ENCODE data around the gene ZYX. TPM values are rescaled to one million over a fixed set of nuclear protein-coding genes. Genes with fewer than 3 reads are reported as not detected.
"Not testable (repeated sequence)": the region's sequence is repeated elsewhere in the genome, so short reads cannot be mapped to it uniquely, and the experiment has no call there.

Gene ZYX
- total RNA-seq, 1 experiment from 2014 or later, result 132 TPM

DNA sequence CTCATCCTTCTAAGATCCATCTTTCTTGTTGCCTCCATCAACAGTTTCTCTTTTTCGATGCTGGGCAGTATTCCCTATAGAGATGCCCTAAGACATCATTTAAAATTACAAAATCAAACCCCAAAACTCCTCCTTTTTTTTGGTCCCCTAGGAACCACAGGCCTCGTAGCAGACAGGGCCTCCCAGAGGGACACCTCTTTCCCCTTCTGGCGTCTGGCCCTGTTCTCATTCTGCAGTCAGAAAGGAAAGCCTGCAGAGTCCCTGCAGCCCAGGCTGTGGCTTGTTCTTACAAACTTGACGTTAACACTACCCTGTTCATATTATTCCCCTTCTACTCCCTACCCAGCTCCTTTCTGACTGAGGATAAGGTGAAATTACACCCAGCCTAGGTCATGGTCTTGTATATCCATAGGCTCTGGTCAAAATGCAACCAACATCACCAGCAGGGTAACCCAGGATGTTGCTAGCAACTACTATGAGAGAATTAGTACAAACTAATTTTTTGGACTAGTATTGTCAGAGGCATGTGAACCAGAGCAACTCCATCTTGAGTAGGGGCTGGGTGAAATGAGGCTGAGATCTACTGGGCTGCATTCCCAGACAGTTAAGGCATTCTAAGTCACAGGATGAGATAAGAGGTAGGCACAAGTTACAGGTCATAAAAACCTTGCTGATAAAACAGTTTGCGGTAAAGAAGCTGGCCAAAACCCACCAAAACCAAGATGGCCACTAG is 31.0 kb downstream of the ZYX start:
- Histone ChIP-seq H3K4me3 (ENCODE audit: low read depth, low read length, poor library complexity, severe bottlenecking) (no peak overlapping the region), H3K9me3 (ENCODE audit: low read depth, low read length, poor library complexity, severe bottlenecking) (no peaks in the 10 kb centered on the region), H3K4me1 (ENCODE audit: insufficient read depth, low read length, poor library complexity, severe bottlenecking) (peaks cover 21% of the 10 kb centered on the region), H3K36me3 (ENCODE audit: insufficient read depth, low read length, poor library complexity, severe bottlenecking) (no peaks in the 10 kb centered on the region), H3K27ac (ENCODE audit: low read depth, low read length, poor library complexity, severe bottlenecking) (no peak overlapping the region), H3K27me3 (replicated peaks; ENCODE audit: insufficient read depth, low read depth, low read length, poor library complexity) (no peaks in the 10 kb centered on the region)
- TF ChIP-seq, protein P1, sequence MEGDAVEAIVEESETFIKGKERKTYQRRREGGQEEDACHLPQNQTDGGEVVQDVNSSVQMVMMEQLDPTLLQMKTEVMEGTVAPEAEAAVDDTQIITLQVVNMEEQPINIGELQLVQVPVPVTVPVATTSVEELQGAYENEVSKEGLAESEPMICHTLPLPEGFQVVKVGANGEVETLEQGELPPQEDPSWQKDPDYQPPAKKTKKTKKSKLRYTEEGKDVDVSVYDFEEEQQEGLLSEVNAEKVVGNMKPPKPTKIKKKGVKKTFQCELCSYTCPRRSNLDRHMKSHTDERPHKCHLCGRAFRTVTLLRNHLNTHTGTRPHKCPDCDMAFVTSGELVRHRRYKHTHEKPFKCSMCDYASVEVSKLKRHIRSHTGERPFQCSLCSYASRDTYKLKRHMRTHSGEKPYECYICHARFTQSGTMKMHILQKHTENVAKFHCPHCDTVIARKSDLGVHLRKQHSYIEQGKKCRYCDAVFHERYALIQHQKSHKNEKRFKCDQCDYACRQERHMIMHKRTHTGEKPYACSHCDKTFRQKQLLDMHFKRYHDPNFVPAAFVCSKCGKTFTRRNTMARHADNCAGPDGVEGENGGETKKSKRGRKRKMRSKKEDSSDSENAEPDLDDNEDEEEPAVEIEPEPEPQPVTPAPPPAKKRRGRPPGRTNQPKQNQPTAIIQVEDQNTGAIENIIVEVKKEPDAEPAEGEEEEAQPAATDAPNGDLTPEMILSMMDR (conservative IDR thresholded peaks at IDR 0.05; ENCODE audit: low read depth, low read length), result no peak
- TF ChIP-seq EZH2 (IDR thresholded peaks at IDR 0.05; ENCODE audit: borderline replicate concordance, low read depth, low read length, poor library complexity, severe bottlenecking), result no peak
- ChIA-PET POLR2A (ENCODE audit: low non-redundant PET) (no interaction called here), CTCF (no interaction called here)
- no TSS peak for BruUV-seq (replicated peaks)
- no peak for DNase-seq (ENCODE audit: low spot score)
- intact Hi-C loops (cut with micrococcal nuclease; ENCODE audit: unreplicated experiment), result no loop called here

DNA sequence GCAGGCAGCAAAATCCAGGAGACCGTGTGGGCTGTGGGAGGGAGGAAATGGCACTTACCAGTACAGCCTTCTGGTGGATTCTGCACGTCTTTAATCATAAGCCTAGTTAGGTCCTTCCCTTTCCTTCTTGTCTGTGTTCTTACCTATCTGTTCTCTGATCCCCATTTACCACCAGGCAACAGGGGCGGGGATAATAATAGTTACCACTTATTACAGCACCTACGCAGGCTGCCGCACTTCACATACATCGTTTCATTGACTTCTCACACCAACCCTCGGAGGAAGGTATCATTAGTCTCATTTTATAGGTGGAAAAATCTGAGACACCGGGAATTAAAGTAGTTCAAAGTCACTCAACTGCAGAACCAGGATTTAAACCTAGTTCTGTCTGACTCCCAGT is 32.0 kb downstream of the ZYX start:
- ChIA-PET CTCF (no interaction called here), POLR2A (ENCODE audit: low non-redundant PET) (no interaction called here)
- H3K27ac ChIP-seq (ENCODE audit: low read depth, low read length, poor library complexity, severe bottlenecking), result no peak overlapping the region
- no peaks in the 10 kb centered on the region for H3K9me3 ChIP-seq (ENCODE audit: low read depth, low read length, poor library complexity, severe bottlenecking)
- no peak for DNase-seq (ENCODE audit: low spot score)
- intact Hi-C loops (cut with micrococcal nuclease; ENCODE audit: unreplicated experiment), result no loop called here
- peaks cover 12% of the 10 kb centered on the region for H3K4me1 ChIP-seq (ENCODE audit: insufficient read depth, low read length, poor library complexity, severe bottlenecking)
- TF ChIP-seq EZH2 (IDR thresholded peaks at IDR 0.05; ENCODE audit: borderline replicate concordance, low read depth, low read length, poor library complexity, severe bottlenecking), result no peak
- TF ChIP-seq, protein P1 (conservative IDR thresholded peaks at IDR 0.05; ENCODE audit: low read depth, low read length), result no peak
- H3K4me3 ChIP-seq (ENCODE audit: low read depth, low read length, poor library complexity, severe bottlenecking), result no peak overlapping the region
- BruUV-seq (replicated peaks), result no TSS peak
- no peaks in the 10 kb centered on the region for H3K27me3 ChIP-seq (replicated peaks; ENCODE audit: insufficient read depth, low read depth, low read length, poor library complexity)
- no peaks in the 10 kb centered on the region for H3K36me3 ChIP-seq (ENCODE audit: insufficient read depth, low read length, poor library complexity, severe bottlenecking)

DNA sequence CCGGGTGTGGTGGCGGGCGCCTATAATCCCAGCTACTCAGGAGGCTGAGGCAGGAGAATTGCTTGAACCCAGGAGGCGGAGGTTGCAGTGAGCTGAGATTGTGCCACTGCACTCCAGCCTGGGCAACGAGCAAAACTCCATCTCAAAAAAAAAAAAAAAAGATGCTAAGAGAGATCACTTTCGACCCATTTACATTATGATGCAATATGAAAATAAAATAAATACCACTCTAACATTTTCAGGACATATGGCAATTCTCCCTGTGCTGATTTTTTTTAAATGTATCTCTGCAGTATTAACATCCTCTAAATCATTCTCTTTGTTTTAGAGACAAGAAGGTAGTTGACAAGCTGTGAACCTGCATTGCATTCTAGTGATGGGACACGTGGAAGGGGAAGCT is 34.1 kb downstream of the ZYX start:
- H3K27me3 ChIP-seq (replicated peaks; ENCODE audit: insufficient read depth, low read depth, low read length, poor library complexity); H3K27ac ChIP-seq (ENCODE audit: low read depth, low read length, poor library complexity, severe bottlenecking); H3K4me3 ChIP-seq (ENCODE audit: low read depth, low read length, poor library complexity, severe bottlenecking); DNase-seq (ENCODE audit: low spot score); BruUV-seq (replicated peaks); H3K36me3 ChIP-seq (ENCODE audit: insufficient read depth, low read length, poor library complexity, severe bottlenecking); POLR2A ChIA-PET (ENCODE audit: low non-redundant PET); H3K9me3 ChIP-seq (ENCODE audit: low read depth, low read length, poor library complexity, severe bottlenecking): not testable (repeated sequence)
- intact Hi-C loops (cut with micrococcal nuclease; ENCODE audit: unreplicated experiment), result loop anchor here (5.0 kb wide), 1 partner anchor 108 kb away; no protein-coding TSS in a partner anchor
- peaks cover 11% of the 10 kb centered on the region for H3K4me1 ChIP-seq (ENCODE audit: insufficient read depth, low read length, poor library complexity, severe bottlenecking)
- CTCF ChIA-PET, result interaction anchor here (0.7 to 1.6 kb wide), 2 partner anchors 35 to 55 kb away, joined by 3 to 19 read pairs; no protein-coding TSS in a partner anchor

Measured in A673 (cell line).